NCI-H510A treated with DMSO at 0.1 percent for 48 hours (cell line): ENCODE results near the gene PRDX5.
A peak's percentile ranks its signal among the peaks of the same experiment; 100 is the strongest.
"Not testable (repeated sequence)": the region's sequence is repeated elsewhere in the genome, so short reads cannot be mapped to it uniquely, and the experiment has no call there.

Experiments
- DNase-seq: peaks from one replicate; lab custom pipeline; 2025; lab: John Stamatoyannopoulos, UW

PRDX5 gene

DNA sequence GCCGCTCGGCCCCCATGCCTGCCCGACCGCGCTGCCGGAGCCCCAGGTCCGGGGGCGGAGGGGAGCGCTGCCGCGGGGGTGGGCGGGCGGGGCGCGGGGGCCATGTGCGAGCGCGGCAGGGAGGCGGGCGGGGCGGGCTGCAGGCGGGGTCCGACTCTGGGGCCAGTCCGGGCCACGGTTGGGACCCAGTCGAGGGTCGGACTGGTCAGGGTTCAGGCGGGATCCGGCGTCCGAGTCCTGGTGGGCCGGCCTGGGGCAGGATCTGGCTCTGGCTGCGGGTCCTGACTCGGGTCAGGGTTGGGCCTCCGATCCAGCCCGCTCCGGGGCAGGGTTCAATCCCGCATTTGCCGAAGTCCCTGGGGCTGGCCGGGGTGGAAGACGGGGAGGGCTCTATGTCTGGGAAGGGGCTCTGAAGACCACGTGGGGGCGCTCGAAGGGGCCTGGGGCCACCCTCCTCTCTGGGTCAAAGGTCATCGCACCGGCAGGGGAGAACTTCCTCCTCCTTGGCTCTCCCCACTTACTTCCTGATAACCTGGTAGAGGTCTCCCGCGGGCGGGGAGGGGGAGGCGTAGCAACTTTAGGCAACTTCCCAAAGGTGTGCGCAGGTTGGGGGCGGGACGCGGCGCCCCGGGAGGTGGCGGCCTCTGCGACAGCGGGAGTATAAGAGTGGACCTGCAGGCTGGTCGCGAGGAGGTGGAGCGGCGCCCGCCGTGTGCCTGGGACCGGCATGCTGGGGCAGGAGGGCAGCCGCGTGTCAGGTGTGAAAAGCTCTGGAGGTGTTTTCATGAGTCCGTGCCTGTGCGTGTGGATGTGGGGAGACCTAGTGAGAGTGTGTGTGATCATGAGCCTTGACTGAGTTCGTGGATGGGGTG, 12.0 kb upstream of the PRDX5 start:
- peak; percentile 56 for DNase-seq

DNA sequence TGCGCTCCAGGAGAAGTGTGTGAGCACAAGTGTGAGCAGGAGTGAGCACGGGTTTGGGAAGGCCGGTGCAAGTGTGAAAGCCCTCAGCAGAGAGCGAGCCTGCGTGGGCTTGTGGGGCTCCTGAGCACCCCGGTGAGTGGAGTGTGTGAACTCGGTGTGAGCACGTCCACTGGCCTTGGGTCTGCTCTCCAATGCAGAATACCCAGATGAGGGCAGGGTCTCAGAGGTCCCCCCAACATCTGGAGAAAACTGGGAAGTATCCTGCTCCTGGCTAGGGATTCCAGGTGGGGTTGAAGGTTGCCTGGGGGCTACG, 11.4 kb upstream of the PRDX5 start:
- no peak for DNase-seq

DNA sequence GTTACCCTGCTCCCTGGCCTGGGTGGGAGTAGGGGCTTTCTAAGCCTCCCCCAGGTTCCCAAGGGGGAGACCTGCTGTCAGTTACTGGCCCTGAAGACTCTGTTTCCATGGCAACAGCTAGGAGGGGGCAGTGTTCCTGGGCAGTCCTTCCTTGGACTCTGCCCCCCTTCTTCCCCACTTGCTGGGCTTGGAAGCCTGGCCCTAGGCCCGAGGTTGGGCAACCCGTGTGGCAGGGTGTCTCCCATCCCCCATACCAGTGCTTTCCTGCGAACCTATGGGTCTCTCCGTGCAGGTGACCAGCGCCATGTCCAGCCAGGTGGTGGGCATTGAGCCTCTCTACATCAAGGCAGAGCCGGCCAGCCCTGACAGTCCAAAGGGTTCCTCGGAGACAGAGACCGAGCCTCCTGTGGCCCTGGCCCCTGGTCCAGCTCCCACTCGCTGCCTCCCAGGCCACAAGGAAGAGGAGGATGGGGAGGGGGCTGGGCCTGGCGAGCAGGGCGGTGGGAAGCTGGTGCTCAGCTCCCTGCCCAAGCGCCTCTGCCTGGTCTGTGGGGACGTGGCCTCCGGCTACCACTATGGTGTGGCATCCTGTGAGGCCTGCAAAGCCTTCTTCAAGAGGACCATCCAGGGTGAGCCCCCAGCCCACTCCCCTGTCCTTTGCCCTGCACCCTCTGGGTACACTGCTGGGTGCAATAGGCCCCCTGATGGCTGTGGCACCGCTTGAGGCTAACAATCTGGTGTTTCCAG, 10.9 kb upstream of the PRDX5 start:
- no peak for DNase-seq

DNA sequence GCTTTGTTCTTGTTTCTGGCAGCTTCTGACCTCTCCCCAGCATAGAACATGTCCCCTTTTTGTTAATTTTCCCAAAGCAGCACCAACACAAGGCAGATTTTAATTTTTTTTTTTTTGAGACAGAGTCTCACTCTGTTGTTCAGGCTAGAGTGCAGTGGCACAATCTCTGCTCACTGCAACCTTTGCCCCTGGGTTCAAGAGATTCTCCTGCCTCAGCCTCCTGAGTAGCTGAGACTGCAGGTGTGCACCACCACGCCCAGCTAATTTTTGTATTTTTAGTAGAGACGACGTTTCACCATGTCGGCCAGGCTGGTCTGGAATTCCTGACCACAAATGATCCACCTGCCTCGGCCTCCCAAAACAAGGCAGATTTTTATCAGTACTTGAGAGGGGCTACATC, 10.1 kb upstream of the PRDX5 start:
- not testable (repeated sequence) for DNase-seq

DNA sequence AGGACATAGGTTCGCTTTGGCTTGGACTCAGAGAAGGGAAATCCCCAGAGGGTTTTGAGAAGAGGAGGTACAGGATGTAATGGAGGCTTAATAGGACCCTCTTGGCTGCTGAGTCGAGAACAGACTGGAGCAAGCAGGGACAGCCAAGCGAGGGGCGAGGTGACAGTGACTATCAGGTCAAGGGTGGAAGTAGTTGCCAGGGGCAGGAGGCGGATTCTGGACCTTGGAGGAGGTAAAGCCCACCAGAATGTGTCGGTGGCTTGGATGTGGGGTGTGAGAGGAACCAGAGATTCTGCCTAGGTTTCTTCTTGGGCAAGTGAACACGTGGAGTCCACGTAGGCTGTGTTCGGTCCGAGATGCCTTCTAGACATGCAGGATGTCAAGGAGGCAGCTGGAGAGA, 5.0 kb upstream of the PRDX5 start:
- DNase-seq, result no peak

DNA sequence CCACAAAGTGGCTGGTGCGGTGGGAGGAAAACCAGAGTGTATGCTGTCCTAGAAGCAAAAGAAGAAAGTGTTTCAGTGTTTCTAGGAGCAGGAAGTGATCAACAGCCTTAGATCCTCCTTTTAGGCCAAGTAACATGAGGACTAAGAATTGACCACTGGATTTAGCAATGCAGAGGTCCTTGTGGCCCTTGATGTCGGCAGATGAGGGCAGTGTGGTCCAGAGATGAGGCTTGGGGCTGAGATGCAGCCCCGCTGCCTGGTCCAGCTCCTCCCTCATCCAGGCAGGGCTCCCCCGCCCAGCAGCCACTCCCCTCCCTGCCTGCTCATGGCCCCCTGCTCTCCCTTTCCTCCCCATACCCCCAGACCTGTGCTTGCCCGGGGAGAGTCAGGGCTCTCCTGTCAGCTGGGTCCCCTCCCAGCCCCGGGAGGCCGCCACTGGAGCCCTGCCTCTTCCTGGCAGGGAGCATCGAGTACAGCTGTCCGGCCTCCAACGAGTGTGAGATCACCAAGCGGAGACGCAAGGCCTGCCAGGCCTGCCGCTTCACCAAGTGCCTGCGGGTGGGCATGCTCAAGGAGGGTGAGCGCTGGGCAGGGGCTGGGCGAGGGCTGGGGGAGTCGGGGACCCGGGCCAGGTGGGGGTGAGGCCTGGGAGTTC, 4.3 kb upstream of the PRDX5 start:
- no peak for DNase-seq

DNA sequence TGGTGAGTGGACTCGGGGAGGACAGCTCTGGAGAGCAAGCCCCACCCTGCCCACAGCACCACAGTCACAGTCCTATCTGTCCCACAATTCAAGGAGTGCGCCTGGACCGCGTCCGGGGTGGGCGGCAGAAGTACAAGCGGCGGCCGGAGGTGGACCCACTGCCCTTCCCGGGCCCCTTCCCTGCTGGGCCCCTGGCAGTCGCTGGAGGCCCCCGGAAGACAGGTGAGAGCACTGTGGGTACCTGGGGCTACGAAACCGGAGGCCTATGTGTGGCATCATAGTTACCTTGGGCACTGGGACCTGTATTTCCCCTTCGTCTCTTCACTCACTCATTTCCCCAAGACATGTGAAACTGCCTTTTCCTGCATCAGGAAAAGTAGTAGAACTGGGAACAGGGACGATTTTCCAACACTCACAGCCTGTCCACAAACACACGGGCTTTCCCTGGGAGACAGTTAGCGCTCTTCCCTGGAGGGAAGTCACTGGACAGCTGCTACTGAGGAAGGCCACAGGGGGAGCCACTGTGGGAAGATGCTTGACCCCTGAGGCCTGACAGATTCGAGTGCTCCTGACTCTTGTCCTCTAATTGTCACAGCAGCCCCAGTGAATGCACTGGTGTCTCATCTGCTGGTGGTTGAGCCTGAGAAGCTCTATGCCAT, 3.6 kb upstream of the PRDX5 start:
- no peak for DNase-seq

DNA sequence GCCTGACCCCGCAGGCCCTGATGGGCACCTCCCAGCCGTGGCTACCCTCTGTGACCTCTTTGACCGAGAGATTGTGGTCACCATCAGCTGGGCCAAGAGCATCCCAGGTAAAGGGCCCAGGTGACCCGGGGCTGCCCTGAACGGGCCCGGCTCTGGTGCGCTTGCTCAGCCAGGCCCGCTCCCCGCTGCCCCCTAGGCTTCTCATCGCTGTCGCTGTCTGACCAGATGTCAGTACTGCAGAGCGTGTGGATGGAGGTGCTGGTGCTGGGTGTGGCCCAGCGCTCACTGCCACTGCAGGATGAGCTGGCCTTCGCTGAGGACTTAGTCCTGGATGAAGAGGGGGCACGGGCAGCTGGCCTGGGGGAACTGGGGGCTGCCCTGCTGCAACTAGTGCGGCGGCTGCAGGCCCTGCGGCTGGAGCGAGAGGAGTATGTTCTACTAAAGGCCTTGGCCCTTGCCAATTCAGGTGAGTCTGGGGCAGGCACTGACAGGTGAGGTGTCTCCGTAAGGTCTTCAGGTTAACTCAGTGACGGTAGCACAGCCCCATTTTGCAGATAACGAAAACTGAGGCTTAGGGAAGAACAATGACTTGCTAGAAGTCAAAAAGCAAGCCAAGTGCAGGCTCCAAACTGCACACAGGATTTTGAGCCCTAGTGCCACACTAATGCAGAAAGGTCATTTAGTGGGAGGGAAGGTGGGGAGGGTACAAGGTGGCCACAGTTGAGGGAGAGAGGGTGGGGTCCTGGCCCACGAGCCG, 2.9 kb upstream of the PRDX5 start:
- DNase-seq, result no peak

DNA sequence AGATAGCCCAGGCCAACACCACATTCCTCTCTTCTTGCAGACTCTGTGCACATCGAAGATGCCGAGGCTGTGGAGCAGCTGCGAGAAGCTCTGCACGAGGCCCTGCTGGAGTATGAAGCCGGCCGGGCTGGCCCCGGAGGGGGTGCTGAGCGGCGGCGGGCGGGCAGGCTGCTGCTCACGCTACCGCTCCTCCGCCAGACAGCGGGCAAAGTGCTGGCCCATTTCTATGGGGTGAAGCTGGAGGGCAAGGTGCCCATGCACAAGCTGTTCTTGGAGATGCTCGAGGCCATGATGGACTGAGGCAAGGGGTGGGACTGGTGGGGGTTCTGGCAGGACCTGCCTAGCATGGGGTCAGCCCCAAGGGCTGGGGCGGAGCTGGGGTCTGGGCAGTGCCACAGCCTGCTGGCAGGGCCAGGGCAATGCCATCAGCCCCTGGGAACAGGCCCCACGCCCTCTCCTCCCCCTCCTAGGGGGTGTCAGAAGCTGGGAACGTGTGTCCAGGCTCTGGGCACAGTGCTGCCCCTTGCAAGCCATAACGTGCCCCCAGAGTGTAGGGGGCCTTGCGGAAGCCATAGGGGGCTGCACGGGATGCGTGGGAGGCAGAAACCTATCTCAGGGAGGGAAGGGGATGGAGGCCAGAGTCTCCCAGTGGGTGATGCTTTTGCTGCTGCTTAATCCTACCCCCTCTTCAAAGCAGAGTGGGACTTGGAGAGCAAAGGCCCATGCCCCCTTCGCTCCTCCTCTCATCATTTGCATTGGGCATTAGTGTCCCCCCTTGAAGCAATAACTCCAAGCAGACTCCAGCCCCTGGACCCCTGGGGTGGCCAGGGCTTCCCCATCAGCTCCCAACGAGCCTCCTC, 2.0 kb upstream of the PRDX5 start:
- DNase-seq, result not testable (repeated sequence)

DNA sequence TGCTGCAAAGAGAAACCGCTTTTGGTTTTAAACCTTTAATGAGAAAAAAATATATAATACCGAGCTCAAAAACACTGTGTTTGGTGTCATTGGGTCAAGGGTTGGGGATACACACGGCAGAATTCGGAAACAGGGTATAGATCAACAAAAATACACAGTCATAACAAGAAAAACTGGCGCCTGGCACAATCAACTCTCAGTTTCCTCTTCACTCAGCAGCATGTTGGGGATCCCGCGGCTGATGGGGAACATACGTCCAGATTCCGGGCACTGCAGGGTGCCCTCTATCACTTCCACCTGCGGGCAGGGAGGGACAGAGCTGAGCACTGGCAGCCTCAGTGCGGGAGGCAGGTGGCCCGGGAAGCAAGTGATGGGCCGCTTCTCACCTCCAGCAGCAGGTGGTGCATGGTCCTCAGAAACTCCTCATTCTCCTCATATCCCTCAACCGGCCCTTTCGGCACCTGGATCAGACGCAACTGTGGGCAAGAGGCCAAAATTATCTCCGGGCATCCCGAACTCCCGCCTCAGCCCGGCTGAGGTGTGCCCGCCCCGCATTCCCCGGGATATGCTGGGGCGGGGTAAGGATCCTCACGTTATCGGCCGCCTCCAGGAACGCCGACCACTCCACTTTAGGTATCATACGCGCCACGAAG, 1.1 kb upstream of the PRDX5 start:
- DNase-seq, result no peak

DNA sequence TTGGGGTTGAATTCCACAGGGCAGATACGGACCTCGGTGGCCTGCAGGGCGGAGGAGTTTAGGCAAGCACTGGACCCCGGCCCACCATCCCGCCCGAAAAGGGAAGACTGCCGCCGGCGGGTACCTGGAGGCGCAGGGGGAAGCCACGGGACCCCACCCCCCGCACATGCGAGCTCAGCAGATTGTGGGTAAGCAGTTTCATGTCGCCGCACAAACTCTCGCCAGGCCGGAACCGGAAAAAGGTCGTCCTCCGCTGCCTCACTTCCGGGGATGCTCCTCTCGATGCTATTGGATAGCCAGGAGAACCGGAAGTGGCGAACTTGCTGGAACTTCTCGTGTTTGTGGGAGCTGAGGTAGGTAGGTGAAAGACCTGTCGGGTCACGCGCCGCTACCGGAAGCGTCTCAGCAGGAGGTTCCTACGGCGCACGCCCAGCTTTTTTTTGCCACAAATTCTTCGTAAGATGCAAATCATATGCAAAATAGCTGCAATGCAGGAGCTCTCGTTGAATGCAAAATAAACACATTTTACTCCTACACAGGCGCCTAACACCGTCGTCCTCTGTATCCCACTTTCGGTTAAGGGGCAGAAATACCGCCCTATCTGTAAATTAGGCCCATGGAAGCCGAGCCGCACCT, 478 bp upstream of the PRDX5 start, which contains the start of gene TRMT112:
Gene TRMT112, minus strand, starts transcription at position 235 of the 636 bp plus-strand sequence. Its CDS starts 33 bp downstream, at position 202.
- peak; percentile 97 for DNase-seq

DNA sequence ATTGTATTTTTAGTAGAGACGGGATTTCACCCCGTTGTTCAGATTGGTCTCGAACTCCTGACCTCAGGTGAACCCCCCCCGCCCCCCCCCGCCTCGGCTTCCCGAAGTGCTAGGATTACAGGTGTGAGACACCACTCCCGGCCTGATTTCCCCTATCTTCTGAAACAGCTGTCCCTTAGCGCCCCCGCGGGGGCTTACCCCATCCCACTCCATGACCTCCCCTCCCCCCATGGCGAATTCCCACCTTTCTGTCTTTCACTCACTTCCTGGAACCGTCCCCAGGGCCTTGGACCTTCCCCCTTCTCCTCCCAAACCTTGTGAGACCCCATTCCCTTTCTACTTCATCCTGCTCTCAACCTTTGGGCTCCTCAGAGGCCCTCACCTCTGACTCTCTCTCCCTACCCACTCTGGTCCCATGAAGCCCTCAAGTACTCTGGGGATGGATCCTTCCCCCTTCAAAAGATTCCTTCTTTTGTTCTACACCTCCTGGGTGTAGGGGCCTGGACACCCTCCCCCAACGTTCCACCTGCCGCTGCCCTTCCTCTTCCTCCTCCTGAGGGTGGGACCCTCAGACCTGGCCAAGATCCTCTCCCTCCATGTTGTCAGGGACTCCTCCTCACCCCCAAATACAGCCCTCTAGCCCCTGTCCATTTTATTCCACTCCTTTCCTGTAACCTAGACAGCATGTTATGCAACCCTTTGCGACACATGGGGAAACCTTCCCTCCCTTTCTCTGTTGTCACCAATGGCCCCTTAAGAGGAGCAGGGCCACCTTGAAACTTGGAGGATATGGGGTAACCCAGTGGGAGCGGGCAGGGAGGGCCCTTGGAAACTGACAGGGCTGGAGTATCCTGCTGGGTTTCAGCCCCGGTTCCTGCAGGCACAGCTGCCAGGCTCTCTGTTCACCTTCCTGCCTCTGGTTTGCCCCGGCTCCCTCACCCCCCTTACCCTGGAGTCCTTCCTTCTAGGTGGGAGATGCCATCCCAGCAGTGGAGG, 1.1 kb downstream of the PRDX5 start:
- DNase-seq, result no peak

DNA sequence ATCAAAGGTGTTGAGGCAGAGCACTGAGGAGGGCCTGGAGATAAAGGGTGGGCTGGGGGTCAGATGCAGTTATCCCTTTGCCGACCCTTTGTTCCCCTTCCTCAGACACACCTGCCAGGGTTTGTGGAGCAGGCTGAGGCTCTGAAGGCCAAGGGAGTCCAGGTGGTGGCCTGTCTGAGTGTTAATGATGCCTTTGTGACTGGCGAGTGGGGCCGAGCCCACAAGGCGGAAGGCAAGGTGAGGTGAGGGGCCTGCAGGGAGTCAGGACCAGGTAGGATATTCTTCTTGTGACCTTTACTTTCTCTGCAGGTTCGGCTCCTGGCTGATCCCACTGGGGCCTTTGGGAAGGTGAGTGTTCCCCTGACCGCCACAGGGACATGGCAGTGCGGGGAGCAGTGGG, 2.6 kb downstream of the PRDX5 start:
- DNase-seq, result no peak

DNA sequence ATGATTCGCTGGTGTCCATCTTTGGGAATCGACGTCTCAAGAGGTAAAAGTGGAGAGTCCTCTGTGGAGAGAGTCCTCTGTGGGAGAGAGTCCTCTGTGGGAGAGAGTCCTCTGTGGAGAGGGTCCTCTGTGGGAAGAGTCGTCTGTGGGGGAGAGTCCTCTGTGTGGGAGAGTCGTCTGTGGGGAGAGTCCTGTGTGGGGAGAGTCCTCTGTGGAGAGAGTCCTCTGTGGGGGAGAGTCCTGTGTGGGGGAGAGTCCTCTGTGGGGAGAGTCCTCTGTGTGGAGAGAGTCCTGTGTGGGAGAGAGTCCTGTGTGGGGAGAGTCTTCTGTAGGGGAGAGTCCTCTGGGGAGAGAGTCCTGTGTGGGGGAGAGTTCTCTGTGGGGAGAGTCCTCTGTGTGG, 3.1 kb downstream of the PRDX5 start:
- no peak for DNase-seq

DNA sequence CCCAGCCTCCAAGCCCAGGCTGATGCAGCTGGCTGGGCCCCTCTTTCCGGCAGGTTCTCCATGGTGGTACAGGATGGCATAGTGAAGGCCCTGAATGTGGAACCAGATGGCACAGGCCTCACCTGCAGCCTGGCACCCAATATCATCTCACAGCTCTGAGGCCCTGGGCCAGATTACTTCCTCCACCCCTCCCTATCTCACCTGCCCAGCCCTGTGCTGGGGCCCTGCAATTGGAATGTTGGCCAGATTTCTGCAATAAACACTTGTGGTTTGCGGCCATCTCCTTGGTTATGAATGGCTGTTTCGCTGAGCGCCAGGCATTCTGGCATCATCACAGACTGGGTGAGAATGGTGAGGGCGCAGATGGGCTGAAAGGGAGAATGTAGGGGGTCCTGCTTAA, 3.6 kb downstream of the PRDX5 start:
- no peak for DNase-seq

DNA sequence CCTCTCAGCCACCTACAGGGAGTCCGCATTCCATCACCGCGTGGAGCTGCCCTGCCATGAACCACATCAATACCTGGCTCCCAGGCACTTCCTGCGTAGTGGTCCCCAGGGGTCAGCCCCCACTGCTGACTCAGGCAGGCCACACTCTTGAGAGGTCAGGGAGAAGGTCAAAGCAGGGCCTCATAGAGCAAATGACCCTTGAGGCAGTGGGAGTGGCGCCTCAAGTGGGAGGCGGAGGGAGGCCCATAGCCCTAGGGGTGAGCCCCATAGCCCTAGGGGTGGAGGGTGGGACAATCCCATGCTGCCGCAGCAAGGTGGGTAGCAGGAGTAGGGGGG, 5.0 kb downstream of the PRDX5 start:
- no peak for DNase-seq

DNA sequence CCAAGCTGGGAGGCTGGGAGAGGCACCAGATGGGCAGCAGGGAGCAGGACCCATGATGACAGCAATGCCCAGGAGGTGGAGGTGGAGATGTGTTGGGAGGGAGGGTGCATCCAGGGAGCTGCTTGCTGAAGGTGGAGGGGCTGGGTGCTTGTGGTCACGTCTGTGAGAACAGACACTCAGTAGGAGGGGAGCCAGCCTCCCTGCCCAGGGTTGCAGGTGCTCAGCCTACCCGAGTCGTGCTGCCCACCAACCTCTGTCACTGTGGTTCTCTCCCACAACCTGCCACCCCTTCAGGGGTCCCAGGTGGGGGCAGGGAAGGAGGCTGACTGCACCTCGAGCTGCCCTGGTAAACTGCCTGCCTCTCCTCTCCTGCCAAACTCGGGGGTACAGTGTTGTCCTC, 5.5 kb downstream of the PRDX5 start:
- DNase-seq, result no peak

DNA sequence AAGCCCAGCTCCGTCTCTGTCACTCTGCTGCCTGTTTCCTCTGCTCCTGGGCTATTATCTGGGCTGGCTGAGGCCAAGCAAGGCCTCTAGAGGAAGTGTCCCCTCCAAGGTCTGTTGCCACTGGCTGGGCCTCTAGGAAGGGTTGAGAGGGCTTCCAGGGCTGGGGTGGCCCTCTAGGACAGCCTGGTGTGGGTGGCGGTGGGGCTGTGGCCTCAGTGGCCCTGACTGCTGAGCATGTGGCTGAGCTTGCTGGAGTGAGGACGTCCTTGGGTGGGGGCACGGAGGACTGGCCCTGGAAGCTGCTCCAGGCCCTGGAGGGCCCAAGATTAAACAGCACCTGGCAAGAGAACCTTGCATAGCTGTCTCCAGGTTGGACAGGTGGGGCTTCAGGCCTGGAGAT, 6.1 kb downstream of the PRDX5 start:
- DNase-seq, result not testable (repeated sequence)
